Activated T-cell treated with anti-CD3 and anti-CD28 coated beads, Interleukin-2, amount 50 U/mL, for 72 hours (primary cell): ENCODE data around the gene PLB1. TPM values are rescaled to one million over a fixed set of nuclear protein-coding genes. Genes with fewer than 3 reads are reported as not detected.

Source experiments
- ATAC-seq, 2 donors: fragments of 150-1000 bp; cut with Tn5 transposase; replicated peaks in 1 of 2; 2 replicates each; pipeline ENCODE4 v1.10.0; 2021; ENCODE audit warnings: moderate library complexity in 2 of 2, mild to moderate bottlenecking in 1 of 2
- DNase-seq, 2 donors: peaks; one replicate each; pipeline ENCODE4 v3.0.0; 2021 to 2022; ENCODE audit warnings: mixed read lengths in 1 of 2
- H3K27ac Mint-ChIP-seq: one replicate; pipeline ENCODE4 v1.8.0; 2022; ENCODE audit warnings: mild to moderate bottlenecking, moderate library complexity, mixed read lengths
- H3K27me3 Mint-ChIP-seq: one replicate; pipeline ENCODE4 v1.8.0; 2022; ENCODE audit warnings: low read depth, mixed read lengths
- H3K36me3 Mint-ChIP-seq, 2 donors: one replicate each; pipeline ENCODE4 v1.8.0; 2022; ENCODE audit warnings: mixed read lengths in 2 of 2, mild to moderate bottlenecking in 1 of 2; ENCODE audit not compliant: insufficient read depth in 2 of 2
- H3K4me1 Mint-ChIP-seq: one replicate; pipeline ENCODE4 v1.8.0; 2022; ENCODE audit warnings: low read depth, mixed read lengths
- H3K4me3 Mint-ChIP-seq, 2 donors: one replicate each; pipeline ENCODE4 v1.8.0; 2022; ENCODE audit warnings: mild to moderate bottlenecking in 2 of 2, mixed read lengths in 2 of 2, moderate library complexity in 2 of 2
- H3K9me3 Mint-ChIP-seq, 2 donors: one replicate each; pipeline ENCODE4 v1.8.0; 2022; ENCODE audit warnings: mixed read lengths in 2 of 2
- total RNA-seq, 2 donors: library from RNA; stranded (reverse); gene quantifications; one replicate each; pipeline ENCODE4 v1.2.3, GENCODE V29; 2022

PLB1 gene
- total RNA-seq, 2 donors from 2014 or later = 0.72 to 1.9 TPM

DNA sequence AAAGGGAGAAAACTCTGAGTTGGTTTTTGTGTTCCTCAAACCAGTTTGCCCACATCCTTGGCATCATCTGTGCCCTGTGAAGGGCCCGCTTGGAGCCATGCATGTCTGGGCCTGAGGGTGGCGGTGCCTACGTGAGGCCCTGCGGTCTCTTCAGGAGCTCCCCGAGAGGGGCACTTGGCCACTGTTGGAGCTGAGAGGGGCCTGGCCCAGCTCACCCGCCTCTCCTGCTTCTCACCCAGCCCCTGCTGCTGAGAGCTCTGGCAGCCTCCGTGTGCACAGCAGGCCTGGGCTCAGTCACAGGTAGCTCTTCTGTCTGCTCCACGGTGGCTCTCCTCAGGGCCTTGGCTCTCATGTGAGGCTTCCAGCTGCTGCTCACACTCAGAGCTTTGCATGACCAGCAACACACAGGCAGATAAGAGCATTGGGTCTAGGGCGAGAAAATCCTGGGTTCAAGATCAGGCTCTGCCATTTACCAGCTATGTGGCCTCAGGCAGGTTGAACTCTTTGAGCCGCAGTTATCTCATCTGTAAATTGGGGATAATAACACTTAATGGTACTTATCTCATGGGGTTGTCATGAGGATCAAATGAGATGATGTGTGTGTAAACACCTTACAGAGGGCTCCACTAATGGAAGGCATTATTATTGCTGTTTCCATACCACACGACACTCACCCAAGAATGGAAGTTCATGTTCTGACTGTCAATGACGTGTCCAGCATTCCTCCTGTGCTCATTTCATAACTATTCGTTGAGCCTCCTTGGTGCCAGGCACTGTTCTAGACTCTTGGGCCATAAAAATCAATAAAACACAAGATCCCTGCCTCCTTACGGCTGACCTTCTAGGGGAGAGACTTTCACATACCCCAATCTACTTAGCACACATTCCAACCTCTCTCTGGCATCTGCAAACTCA, 41.6 kb upstream of the PLB1 start:
- peaks cover 36% of the 10 kb centered on the region for H3K4me1 Mint-ChIP-seq
- no peaks in the 10 kb centered on the region for H3K27me3 Mint-ChIP-seq
- H3K9me3 Mint-ChIP-seq = no peaks in the 10 kb centered on the region
- ATAC-seq (no peak), DNase-seq (no peak)
- H3K4me3 Mint-ChIP-seq = no peak overlapping the region
- H3K27ac Mint-ChIP-seq = no peak overlapping the region
- H3K36me3 Mint-ChIP-seq = no peaks in the 10 kb centered on the region

- ATAC-seq (no peak), DNase-seq (no peak)
- Mint-ChIP-seq H3K27me3 (peaks cover 6% of the 10 kb centered on the region), H3K9me3 (peaks cover 2% of the 10 kb centered on the region in 2 donors), H3K4me3 (no peak overlapping the region), H3K36me3 (peaks cover 4 to 6% of the 10 kb centered on the region in 2 donors), H3K27ac (no peak overlapping the region), H3K4me1 (peaks cover 6% of the 10 kb centered on the region)
Measured at GRCh38 chr2:28457237-28457636, 38.6 kb upstream of the PLB1 start.

DNA sequence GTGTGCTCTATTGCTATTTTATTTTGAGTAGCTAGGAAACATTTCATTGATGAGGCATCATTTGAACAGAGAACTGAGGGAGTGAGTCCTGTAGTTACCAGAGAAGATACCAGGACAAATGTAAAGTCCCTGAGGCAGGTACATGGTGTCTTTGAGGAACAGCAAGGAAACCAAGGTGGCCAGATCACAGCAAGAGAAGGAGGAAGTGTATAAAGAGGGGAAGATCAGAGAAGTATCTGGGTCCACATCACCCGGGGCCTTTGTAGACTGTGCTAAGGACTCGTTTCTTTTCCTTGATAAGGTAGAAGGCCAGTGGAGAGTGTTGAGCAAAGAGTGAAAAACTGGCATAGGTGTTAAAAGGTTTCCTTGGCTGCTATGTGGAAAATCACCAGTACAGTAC, 34.8 kb upstream of the PLB1 start:
- no peak for ATAC-seq
- no peak overlapping the region for H3K27ac Mint-ChIP-seq
- no peak for DNase-seq
- H3K9me3 Mint-ChIP-seq = peaks cover 9 to 14% of the 10 kb centered on the region in 2 donors
- peaks cover 14 to 16% of the 10 kb centered on the region in 2 donors for H3K36me3 Mint-ChIP-seq
- peaks cover 17% of the 10 kb centered on the region for H3K27me3 Mint-ChIP-seq
- H3K4me1 Mint-ChIP-seq = peaks cover 26% of the 10 kb centered on the region
- no peak overlapping the region for H3K4me3 Mint-ChIP-seq

GRCh38 chr2:28462122-28462521, 33.7 kb upstream of the PLB1 start:
- peaks cover 17% of the 10 kb centered on the region for H3K27me3 Mint-ChIP-seq
- H3K9me3 Mint-ChIP-seq = peaks cover 9 to 14% of the 10 kb centered on the region in 2 donors
- H3K36me3 Mint-ChIP-seq = peaks cover 14 to 16% of the 10 kb centered on the region in 2 donors
- peaks cover 31% of the 10 kb centered on the region for H3K4me1 Mint-ChIP-seq
- peak overlapping the region; percentile 35 for H3K27ac Mint-ChIP-seq
- no peak overlapping the region for H3K4me3 Mint-ChIP-seq
- no peak for DNase-seq
- no peak for ATAC-seq

DNA sequence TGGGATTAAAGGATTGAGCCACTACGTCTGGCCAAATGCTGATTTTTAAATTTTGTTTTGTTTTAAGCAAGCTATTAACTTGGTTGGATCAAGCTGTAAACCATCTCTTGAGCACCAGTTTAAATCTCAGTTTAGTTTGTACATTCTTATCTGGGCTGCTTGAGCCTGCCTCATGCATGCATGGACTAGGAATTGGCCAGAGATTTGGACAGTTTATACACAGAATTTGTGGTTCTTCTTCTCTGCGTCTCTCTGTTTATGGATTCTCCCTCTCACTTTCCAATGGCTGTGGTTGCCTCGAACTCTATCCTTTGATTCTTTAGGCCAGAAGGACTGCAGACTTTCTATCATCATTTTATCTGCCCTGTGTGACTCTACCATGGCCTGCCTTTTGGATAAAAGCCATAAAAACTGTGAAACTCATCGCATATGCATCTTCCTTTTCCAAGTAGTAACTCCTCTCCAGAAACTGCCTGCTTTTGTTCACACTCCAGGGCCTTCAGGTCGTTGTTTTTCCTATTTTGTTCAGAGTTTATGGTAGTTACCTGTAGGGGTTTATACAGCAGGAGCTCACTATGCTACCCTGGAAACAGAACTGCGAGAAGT, 32.5 kb upstream of the PLB1 start:
- ATAC-seq = no peak

GRCh38 chr2:28463893-28464292, 32.0 kb upstream of the PLB1 start:
- peaks cover 31% of the 10 kb centered on the region for H3K4me1 Mint-ChIP-seq
- no peak overlapping the region for H3K27ac Mint-ChIP-seq
- DNase-seq (no peak), ATAC-seq (peak in 1 of 2 donors; percentile 27)
- peaks cover 9 to 14% of the 10 kb centered on the region in 2 donors for H3K9me3 Mint-ChIP-seq
- H3K27me3 Mint-ChIP-seq = peaks cover 17% of the 10 kb centered on the region
- H3K4me3 Mint-ChIP-seq = peak overlapping the region in 1 of 2 donors; percentile 2
- H3K36me3 Mint-ChIP-seq = peaks cover 14 to 16% of the 10 kb centered on the region in 2 donors

More for the DNA sequence above, 32.5 kb upstream of the PLB1 start:
- no peak for DNase-seq
- no peak overlapping the region for H3K27ac Mint-ChIP-seq
- H3K4me1 Mint-ChIP-seq = peaks cover 31% of the 10 kb centered on the region
- H3K9me3 Mint-ChIP-seq = peaks cover 9 to 14% of the 10 kb centered on the region in 2 donors
- H3K4me3 Mint-ChIP-seq = peak overlapping the region in 1 of 2 donors; percentile 2
- H3K36me3 Mint-ChIP-seq = peaks cover 14 to 16% of the 10 kb centered on the region in 2 donors
- peaks cover 17% of the 10 kb centered on the region for H3K27me3 Mint-ChIP-seq

DNA sequence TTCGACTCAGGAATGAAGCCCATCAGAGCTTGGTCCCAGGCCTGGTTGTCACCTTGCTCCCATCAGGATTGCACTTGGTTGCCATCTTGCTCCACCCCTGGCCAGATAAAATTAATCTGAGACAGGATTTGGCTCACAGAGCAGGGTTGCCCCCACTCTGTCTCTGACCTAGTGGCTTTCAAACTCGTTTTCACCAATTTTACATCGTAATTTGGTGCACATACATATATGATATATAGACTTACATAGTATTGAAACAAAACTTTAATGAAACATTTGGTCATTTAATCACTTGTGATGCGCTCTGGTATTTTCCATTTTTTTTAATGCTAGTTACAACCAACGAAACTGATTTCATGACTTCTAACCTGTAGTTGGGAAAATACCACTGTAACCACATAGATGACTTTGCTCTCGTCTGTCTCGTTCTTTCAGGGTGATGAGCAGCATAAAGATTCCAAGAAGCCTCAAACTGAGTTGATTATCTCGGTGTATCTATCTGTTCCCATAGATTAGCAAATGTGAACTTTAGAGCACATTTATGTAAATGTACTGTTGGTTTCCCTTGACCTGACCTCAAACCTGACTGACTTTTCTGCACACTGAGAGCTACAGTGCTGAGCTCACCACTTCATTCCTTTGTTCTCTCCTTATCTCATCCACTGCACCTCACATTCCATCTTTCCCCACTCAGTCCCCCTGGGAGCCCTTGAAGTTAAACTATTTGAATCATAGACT, 30.5 kb upstream of the PLB1 start:
- DNase-seq = no peak
- peaks cover 43% of the 10 kb centered on the region for H3K4me1 Mint-ChIP-seq
- H3K27ac Mint-ChIP-seq = peak overlapping the region; percentile 17

DNA sequence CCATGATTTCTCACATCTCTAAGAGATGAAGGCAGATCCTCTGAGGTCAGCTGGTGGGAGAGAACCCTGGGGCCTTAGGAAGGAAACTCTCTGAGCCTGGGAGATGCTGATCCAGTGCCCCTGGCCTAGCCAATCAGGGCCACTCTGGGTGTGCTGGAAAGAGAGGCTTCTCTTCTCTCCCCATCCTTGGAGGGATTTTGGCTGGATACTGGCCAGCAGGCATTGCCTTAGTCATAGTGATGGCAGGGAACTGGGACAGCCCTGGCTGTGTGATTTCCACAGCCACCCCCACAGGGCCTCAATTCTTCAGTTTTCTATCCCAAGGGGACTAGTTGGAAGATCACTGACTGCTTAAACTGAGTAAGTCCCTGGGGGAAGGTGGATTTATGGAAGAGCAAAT, 26.6 kb upstream of the PLB1 start:
- Mint-ChIP-seq H3K4me1 (peaks cover 55% of the 10 kb centered on the region), H3K27ac (no peak overlapping the region), H3K27me3 (peaks cover 4% of the 10 kb centered on the region), H3K36me3 (no peaks in the 10 kb centered on the region), H3K4me3 (no peak overlapping the region), H3K9me3 (no peaks in the 10 kb centered on the region)
- DNase-seq = no peak
- no peak for ATAC-seq

More for the DNA sequence above, 30.5 kb upstream of the PLB1 start:
- Mint-ChIP-seq H3K9me3 (peaks cover 9 to 14% of the 10 kb centered on the region in 2 donors), H3K4me3 (peak overlapping the region; percentile 31 to 58), H3K36me3 (peaks cover 14 to 16% of the 10 kb centered on the region in 2 donors), H3K27me3 (peaks cover 21% of the 10 kb centered on the region)
- ATAC-seq = peak; percentile 92 to 95

GRCh38 chr2:28469947-28470535, 25.8 kb upstream of the PLB1 start:
- H3K9me3 Mint-ChIP-seq = peaks cover 0 to under 1% of the 10 kb centered on the region in 2 donors
- H3K4me3 Mint-ChIP-seq = no peak overlapping the region
- peaks cover 4% of the 10 kb centered on the region for H3K27me3 Mint-ChIP-seq
- peaks cover 48% of the 10 kb centered on the region for H3K4me1 Mint-ChIP-seq
- H3K27ac Mint-ChIP-seq = no peak overlapping the region
- no peaks in the 10 kb centered on the region for H3K36me3 Mint-ChIP-seq
- no peak for DNase-seq
- no peak for ATAC-seq

GRCh38 chr2:28470759-28471158, 25.1 kb upstream of the PLB1 start:
- Mint-ChIP-seq H3K4me3 (no peak overlapping the region), H3K4me1 (peaks cover 41% of the 10 kb centered on the region), H3K27ac (no peak overlapping the region), H3K9me3 (peaks cover 0 to 1% of the 10 kb centered on the region in 2 donors), H3K36me3 (no peaks in the 10 kb centered on the region), H3K27me3 (peaks cover 4% of the 10 kb centered on the region)
- DNase-seq (no peak), ATAC-seq (no peak)

DNA sequence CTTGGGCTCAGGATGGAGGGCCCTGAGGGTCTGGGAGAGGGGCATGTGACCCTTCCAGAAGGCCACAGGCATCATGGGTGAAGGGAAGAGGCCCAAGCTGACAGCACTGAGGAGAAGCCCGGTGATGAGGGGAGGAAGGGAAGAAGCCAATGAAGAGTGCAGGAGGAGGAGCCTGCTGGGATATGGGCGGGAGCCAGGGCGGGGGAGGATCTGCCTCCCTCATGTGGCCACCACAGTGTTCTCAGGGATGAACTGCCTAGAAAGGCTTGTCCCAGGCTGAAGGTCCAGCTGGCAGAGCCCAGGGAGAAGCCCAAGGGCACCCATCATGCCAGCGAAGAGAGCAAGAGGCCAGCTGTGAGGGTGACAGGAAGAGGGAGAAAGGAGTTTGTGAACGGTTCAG, 24.6 kb upstream of the PLB1 start:
- Mint-ChIP-seq H3K36me3 (no peaks in the 10 kb centered on the region), H3K9me3 (peaks cover 0 to 1% of the 10 kb centered on the region in 2 donors), H3K27me3 (peaks cover 4% of the 10 kb centered on the region), H3K4me3 (no peak overlapping the region), H3K27ac (no peak overlapping the region), H3K4me1 (peaks cover 36% of the 10 kb centered on the region)
- DNase-seq = no peak
- no peak for ATAC-seq

- DNase-seq (no peak), ATAC-seq (no peak)
- H3K9me3 Mint-ChIP-seq = peaks cover 0 to 1% of the 10 kb centered on the region in 2 donors
- H3K4me1 Mint-ChIP-seq = peaks cover 38% of the 10 kb centered on the region
- H3K4me3 Mint-ChIP-seq = no peak overlapping the region
- H3K36me3 Mint-ChIP-seq = no peaks in the 10 kb centered on the region
- H3K27ac Mint-ChIP-seq = no peak overlapping the region
- H3K27me3 Mint-ChIP-seq = peaks cover 4% of the 10 kb centered on the region
Measured at GRCh38 chr2:28471701-28472236, 24.1 kb upstream of the PLB1 start.
